K562 (cell line): ENCODE results near the gene TSPOAP1. TPM values are rescaled to one million over a fixed set of nuclear protein-coding genes. Genes with fewer than 3 reads are reported as not detected.

ENCODE experiments used
- ARID4B ChIP-seq: sonication (generic); formaldehyde crosslinking; IDR thresholded peaks from 2 replicates; pipeline ENCODE4 v1.8.0; 2022; ENCODE audit warnings: mild to moderate bottlenecking, missing genetic modification reagents
- CREB1 ChIP-seq, 2 experiments: sonication (generic) in 1 of 2; formaldehyde crosslinking in 1 of 2; IDR thresholded peaks; 2 replicates each; pipeline versions ENCODE4 v1.6.1 to v1.8.0; 2012 to 2022; ENCODE audit warnings: inconsistent platforms in 1 of 2, mild to moderate bottlenecking in 1 of 2, missing genetic modification reagents in 1 of 2, moderate library complexity in 1 of 2
- CREB5 ChIP-seq: fragments of 250-450 bp; sonication (Bioruptor Pico); IDR thresholded peaks from 2 replicates; pipeline ENCODE4 v1.5.0; 2020; ENCODE audit warnings: mild to moderate bottlenecking
- DACH1 ChIP-seq: fragments of 450-650 bp; IDR thresholded peaks from 2 replicates; pipeline ENCODE4 v1.6.1; 2018; ENCODE audit not compliant: partially characterized antibody
- E2F4 ChIP-seq: sonication (generic); formaldehyde crosslinking; IDR thresholded peaks from 2 replicates; pipeline ENCODE4 v1.8.0; 2022; ENCODE audit warnings: mild to moderate bottlenecking, low read depth, missing genetic modification reagents
- PTBP1 ChIP-seq: fragments of 200-400 bp; formaldehyde crosslinking; IDR thresholded peaks from 2 replicates; pipeline ENCODE4 v1.6.1; 2017; ENCODE audit warnings: low read depth, low read length
- SIRT6 ChIP-seq: IDR thresholded peaks from one replicate; pipeline ENCODE4 v1.6.1; 2012; ENCODE audit warnings: low read depth, mild to moderate bottlenecking, control low read depth, inconsistent platforms, low read length, moderate library complexity
- SMAD4 ChIP-seq: fragments of 250-450 bp; sonication (Bioruptor Pico); conservative IDR thresholded peaks from 2 replicates; pipeline ENCODE4 v1.8.0; 2021; ENCODE audit warnings: inconsistent platforms, mild to moderate bottlenecking, moderate library complexity
- THRB ChIP-seq: fragments of 450-650 bp; formaldehyde crosslinking; conservative IDR thresholded peaks from 2 replicates; pipeline ENCODE4 v1.4.0; 2022; ENCODE audit warnings: mild to moderate bottlenecking, missing genetic modification characterization
- ZBTB2 ChIP-seq: fragments of 450-650 bp; IDR thresholded peaks from 2 replicates; pipeline ENCODE4 v1.6.1; 2016; ENCODE audit warnings: antibody characterized with exemption
- ZNF146 ChIP-seq: IDR thresholded peaks from one replicate; pipeline ENCODE4 v1.6.1; 2018; ENCODE audit warnings: missing compliant biosample characterization; ENCODE audit not compliant: unreplicated experiment
- ZNF696 ChIP-seq: fragments of 250-450 bp; sonication (Bioruptor Pico); conservative IDR thresholded peaks from 2 replicates; pipeline ENCODE4 v1.4.0; 2020; ENCODE audit warnings: mild to moderate bottlenecking, moderate library complexity
- polyA plus RNA-seq, 8 experiments: library from polyadenylated mRNA; depleted of rRNA in 4 of 8; stranded (reverse) in 5 of 8; unstranded in 3 of 8; fragments of >200 nt; fragmentation: Nextera tagmentation in 2 of 8; fragmentation: Illumina TruSeq in 1 of 8; extraction: Ambion mirVana in 2 of 8; extraction: Trizol in 1 of 8; gene quantifications; 2 replicates each; pipeline versions ENCODE4 v1.2.1 to v1.2.3, GENCODE V29; 2011 to 2014; ENCODE audit warnings: inconsistent platforms in 1 of 8, missing spikeins in 1 of 8
- total RNA-seq, 7 experiments: library from RNA; depleted of rRNA in 6 of 7; stranded (reverse); fragments of >200 nt in 6 of 7; fragmentation: Illumina TruSeq in 2 of 7; extraction: Trizol in 2 of 7; gene quantifications; 2 replicates each; pipeline versions ENCODE4 v1.2.1 to v1.2.3, GENCODE V29; 2011 to 2021; ENCODE audit warnings: low replicate concordance in 1 of 7
- TF ChIP-seq, protein P1 (sequence below): fragments of 250-450 bp; sonication (Bioruptor Pico); IDR thresholded peaks from 2 replicates; pipeline ENCODE4 v1.8.0; 2021; ENCODE audit warnings: borderline replicate concordance, mild to moderate bottlenecking, moderate library complexity; ENCODE audit not compliant: poor library complexity, severe bottlenecking

The TSPOAP1 gene
- total and polyA plus RNA-seq, 9 of the 15 experiments (the other 6 are each of a cell fraction or from before 2014, with no cell fraction given) = 0.87 to 3.9 (median 1.8) TPM; not detected in 2

DNA sequence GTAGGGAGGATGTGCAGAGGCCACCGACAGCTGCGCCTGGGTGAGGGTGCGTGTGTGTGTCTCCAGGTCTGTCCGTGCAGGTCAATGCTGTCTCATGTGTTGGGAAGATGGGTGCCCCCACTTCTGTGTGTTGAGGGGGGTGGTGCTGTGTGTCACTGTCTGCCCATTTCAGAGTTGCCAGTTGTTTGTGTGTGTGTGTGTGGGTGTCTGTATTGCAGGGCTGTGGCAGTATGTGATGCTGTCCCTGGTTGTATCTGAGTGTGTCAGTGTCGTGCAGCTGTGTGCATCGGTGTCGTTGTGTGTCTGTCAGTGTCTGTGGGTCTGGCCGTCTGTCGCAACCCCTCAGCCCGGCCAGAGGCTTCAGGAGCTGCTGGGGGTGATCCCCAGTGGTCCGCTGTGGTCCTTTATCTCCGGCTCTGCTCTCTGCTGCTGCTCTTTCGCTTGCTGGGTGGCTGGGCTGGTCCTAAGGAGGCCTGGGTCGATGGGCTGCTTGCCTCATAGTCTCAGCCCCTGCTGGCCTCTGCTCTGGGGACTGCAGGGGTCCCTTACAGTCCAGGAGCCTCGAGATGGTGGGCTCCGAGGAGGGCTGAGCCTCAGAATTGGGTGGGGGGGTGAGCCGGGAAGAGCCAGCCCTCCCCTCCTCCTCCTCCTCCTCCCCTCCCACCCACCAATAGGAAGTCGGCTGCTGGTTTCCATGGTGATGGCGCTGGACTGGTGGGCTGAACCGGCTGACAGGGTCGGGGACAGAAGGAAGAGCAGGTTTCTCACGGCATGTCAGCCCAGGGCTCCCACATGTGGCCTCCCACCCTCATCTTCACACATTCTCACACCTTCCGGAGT lies at the start of gene TSPOAP1 (continued):
- TF ChIP-seq ZBTB2 = peak; percentile 65; the same call in 1 of the 2 replicates
- peak; percentile 45; the same call in 1 of the 2 replicates for TF ChIP-seq CREB1 (IDR thresholded peaks at IDR 0.05)
- TF ChIP-seq CREB1 (CRISPR knock-in tag; IDR thresholded peaks at IDR 0.05) = peak; percentile 25; the same call in 1 of the 2 replicates
- no peak for TF ChIP-seq SMAD4 (CRISPR knock-in tag)
- TF ChIP-seq, protein P1, sequence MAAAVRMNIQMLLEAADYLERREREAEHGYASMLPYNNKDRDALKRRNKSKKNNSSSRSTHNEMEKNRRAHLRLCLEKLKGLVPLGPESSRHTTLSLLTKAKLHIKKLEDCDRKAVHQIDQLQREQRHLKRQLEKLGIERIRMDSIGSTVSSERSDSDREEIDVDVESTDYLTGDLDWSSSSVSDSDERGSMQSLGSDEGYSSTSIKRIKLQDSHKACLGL (CRISPR knock-in tag) = no peak
- peak; percentile 42 for TF ChIP-seq ZNF146 (CRISPR knock-in tag)
- peak; percentile 11; the same call in 1 of the 2 replicates for TF ChIP-seq CREB5
- TF ChIP-seq E2F4 (CRISPR knock-in tag) = peak; percentile 35; the same call in 1 of the 2 replicates
- TF ChIP-seq ARID4B (CRISPR knock-in tag) = no peak
- peak; percentile 98 for TF ChIP-seq SIRT6
- no peak for TF ChIP-seq DACH1
- peak; percentile 71; the same call in 1 of the 2 replicates for TF ChIP-seq ZNF696 (CRISPR knock-in tag)
- TF ChIP-seq THRB = peak; percentile 86
- peak; percentile 100 for TF ChIP-seq PTBP1
